GM21390 (cell line): ENCODE data around the gene NBEA.

ENCODE experiments used
- ATAC-seq: cut with Tn5 transposase; IDR thresholded peaks from one replicate; pipeline ENCODE4 v1.9.1; 2021; ENCODE audit not compliant: unreplicated experiment

Gene NBEA

DNA sequence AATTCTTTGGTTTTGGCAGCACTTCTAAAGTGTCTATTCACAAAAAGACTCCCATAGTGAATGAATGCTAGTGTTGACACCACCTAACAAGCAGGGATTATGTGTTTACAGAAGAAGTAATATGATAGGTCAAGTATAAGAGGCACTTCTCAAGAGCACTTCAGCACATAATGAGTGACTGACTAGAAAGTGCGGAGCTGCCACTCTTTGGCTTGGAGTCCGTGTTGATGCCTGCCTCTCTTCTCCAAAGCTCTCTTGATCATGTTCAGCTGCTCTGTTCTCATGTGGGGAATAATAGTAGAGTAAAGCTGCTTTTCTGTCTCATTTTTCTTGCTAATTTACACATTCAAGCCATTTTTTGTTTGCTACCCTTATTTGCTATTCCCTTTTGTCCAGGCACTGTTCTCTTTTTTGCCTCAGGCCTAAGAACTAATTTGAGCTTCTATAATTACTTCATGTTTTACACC lies 557.2 kb downstream of the NBEA start:
- no peak for ATAC-seq

GRCh38 chr13:35499676-35500075 lies 557.6 kb downstream of the NBEA start:
- no peak for ATAC-seq

GRCh38 chr13:35500144-35500543 lies 558.1 kb downstream of the NBEA start:
- no peak for ATAC-seq

DNA sequence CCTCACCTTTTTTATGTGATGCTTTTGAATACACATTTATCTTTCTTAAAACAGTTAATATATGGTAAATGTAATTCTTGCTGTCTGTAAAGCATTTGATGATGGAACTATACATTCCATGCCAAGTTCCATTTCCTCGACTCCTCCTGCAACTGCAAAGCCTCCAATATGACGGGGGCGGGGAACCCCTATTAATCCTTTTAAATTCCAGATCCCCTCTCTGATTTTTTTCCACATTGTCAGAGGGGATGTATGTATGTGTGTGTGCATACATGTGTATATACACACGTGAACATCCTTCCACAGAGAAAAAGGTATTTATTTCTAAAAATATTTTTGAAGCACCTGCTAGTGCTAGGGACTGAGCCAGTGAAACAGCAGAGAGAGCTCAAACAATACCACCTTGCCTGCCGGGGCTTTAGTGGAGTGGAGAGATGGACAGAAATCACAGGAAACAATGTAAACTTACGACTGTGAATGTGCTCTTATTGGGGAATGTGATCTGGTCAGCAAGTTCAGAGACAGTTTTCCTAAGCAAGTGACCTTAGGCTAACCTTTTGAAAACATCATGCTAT lies 559.7 kb downstream of the NBEA start:
- ATAC-seq: no peak

DNA sequence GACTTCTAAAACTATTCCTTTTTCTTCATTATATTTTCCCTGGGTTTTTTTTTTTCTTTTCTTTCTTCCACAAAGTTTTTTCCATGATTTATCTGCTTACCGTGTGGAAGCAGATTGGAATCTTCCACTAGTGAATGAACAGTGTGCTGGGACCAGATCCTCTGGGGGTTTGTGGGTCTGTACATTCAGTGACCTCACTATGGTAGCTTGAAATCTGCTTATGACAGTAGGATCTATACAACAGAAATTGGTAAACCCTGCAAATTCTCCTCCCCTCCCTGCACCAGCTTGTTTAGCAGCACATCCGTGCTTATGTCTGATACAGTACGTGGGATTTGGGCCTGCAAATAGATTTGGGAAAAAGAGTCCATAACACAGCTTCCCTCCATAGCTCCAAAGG lies 560.4 kb downstream of the NBEA start:
- ATAC-seq: no peak

DNA sequence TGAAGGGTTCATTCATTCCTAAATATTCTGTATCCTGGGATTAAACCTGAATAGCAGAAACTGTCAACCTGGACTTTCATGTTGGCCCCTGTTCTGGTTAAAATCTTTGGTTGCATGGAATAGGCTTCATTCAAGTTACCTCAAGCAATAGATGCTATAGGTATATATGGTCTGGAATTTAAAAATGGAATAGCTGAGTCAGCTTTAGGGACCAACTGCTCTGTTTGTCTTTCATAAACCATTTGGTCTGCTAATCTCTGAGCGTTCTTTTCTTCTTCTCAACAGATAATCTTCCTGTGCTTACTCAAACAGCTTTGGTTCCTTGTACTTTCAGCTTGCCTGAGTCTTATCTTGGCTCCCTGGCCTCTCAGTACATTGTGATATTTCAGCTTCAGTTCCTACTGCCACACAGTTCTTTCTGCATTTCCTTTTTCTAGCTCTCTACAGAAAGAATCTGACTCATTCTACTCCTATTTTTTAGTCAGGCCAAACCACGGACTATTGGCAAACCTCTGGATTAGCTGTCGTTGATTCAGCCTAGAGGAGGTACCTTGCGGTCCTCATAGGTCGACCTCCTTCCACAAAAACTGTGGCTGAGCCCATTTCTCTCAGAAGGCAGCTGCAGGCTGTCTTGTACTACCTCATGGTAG lies 570.3 kb downstream of the NBEA start:
- ATAC-seq: no peak

- ATAC-seq: no peak
These were observed 572.0 kb downstream of the NBEA start for GRCh38 chr13:35514061-35514477.

- ATAC-seq: no peak
These were observed 572.9 kb downstream of the NBEA start for GRCh38 chr13:35514801-35515502.

- no peak for ATAC-seq
These were observed 576.4 kb downstream of the NBEA start for GRCh38 chr13:35518337-35518946.

DNA sequence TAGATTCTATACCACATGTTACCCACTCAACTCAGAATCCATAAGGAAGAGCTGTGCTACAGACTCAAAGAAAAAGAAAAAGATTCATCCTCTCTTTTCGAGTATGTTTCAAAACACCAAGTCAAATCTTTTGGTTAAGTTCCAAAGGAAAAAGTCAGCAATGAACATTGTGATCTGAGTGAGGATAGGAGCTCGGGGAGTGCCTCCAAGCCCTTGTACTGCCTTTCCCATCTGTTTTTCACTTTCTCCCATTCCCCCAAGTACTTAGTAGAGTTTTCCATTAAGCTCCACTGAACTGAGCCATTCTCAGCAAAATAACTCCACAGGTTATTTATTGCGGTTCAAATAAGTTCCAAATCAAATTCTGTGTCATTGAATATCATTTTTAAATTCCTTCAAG lies 582.1 kb downstream of the NBEA start:
- no peak for ATAC-seq

DNA sequence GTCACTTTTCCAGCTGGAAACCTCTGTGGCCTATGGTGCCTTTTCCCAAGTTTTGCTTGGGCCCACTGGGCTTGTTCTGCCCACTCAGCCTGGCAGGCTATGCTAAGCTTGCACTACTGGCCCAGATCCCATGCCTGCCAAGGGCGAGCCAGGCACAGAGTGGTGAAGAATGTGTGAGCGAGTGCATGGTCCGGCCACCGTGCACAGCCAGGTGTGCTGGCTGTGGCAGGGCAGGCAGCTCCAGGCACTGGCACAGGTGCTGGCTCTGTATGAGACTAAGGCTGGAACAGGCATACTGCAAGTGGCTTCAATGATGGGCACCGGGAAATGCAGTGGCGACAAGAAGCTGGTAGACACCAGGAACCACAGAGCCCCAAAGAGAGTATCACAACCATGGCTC lies 584.5 kb downstream of the NBEA start:
- no peak for ATAC-seq

DNA sequence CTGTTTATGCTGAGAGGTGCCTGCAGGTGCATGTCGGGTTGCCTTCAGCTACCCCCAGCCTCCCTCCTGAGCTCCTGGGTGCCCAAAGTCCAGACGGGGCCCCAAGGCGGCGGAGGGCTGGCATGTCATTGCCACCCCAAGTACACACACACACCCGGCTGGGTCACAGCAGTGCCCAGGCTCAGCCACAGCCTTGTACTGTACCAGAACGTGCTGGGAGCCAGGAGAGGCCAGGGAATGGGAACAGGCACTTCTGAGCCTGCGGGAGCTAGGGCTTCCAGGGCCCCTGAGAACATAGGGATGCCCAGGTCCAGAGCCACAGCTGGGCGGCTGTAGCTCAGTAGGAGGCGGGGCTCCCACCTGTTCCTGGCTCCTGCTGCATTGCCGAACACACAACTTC lies 585.4 kb downstream of the NBEA start:
- no peak for ATAC-seq

- no peak for ATAC-seq
These were observed 588.1 kb downstream of the NBEA start for GRCh38 chr13:35530147-35530546.

DNA sequence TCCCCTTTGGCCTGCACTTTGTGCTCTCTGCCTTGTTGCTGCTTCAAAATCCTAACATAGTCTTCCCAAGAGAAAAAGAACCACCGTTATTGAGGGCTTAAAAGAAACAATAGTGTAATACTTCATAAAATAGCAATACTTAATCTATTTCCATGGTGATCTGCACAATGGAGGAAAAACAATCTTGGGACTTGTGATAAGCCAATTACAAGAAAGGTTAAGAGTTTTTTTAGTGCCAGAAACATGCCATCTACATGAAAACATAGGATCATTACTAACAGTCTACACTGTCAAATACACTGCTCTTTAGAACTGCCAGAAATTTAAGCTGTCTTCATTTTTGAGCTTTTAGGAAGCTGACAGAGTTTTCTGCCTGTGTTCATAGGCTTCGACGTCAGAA lies 588.5 kb downstream of the NBEA start:
- no peak for ATAC-seq

GRCh38 chr13:35531526-35531925 lies 589.5 kb downstream of the NBEA start:
- ATAC-seq: no peak

DNA sequence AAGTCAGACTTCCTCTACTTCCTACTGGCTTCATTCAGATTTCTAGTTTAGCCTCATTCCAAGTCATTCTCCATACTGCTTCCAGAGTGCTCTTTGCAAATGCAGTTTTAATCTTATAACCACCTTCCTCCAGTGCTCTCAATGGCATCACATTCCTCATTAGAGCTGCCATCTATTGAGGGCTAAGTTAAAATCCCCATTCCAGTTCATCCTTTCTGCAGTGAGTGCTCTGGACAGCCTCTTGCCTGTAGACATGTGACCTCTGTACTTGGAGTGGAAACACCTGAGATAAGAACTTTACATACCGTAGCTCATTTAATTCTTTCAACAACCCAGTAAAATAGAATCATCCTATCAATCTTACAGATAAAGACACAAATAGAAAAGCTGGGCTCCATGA lies 592.3 kb downstream of the NBEA start:
- ATAC-seq: no peak

DNA sequence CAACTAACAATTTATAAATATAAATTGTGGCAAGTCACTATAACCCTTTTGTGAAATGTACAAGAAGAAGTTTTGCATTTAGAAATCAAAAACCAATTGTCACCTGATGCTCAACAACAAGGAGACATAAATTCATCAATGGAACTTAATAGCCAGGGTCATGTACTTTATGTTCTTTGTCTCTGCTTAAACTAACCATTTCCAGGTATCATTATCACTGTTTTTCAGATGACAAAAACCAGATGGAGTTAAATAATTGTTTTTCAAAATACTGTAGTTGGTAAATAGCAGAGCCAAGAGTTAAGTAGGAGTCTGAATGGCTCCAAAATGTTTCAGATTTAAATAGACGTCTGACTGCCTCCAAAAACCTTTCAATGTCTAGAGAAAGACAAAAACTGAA lies 606.7 kb downstream of the NBEA start:
- no peak for ATAC-seq

- ATAC-seq: no peak
These were observed 607.4 kb downstream of the NBEA start for GRCh38 chr13:35549481-35549880.

GRCh38 chr13:35552172-35552844 lies 610.2 kb downstream of the NBEA start:
- ATAC-seq: no peak

DNA sequence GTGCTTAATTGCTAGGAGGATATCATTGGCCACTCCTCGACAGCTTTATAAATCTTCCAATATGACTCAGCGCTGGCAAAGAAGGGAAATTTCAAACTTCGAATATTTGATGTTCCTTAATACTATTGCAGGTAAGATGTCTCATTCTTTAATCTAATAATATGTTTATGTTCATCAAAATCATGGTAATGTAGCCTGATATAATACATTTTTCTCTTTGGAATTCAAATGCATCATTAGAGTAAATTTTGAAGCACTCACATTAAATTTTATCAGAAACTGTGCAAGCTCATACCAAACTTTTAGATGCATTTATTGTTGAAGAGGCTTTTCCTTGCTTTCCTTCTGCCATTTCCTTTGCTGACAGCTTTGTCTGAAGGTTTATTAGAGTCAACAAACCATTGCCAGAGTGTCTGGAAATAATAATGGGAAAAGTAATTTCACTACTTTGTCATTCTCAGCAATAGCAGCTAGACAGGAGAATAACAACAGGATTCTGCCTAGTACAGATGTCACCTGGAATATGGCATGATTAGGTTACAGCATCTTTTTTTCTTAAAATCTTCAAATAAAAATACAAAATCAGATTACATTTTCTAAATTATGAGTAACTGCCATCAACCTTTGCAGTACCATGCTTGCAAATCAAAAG lies 613.0 kb downstream of the NBEA start:
- no peak for ATAC-seq

- no peak for ATAC-seq
These were observed 615.4 kb downstream of the NBEA start for GRCh38 chr13:35557475-35557874.
